GM21576 (cell line): Measurements from ENCODE around the gene ZNF446.
"Not testable (repeated sequence)": the region's sequence is repeated elsewhere in the genome, so short reads cannot be mapped to it uniquely, and the experiment has no call there.

Experiments
- ATAC-seq: cut with Tn5 transposase; IDR thresholded peaks from one replicate; pipeline ENCODE4 v1.9.1; 2021; ENCODE audit warnings: mild to moderate bottlenecking, moderate library complexity; ENCODE audit not compliant: unreplicated experiment

The ZNF446 gene

GRCh38 chr19:58475714-58476497 lies at the start of gene ZNF446:
TSS of gene ZNF446 (plus strand) at chr19:58476352. CDS start at chr19:58477219, 867 bp downstream.
- ATAC-seq, result peak; percentile 85

- no peak for ATAC-seq
Measured at GRCh38 chr19:58428617-58429016, 47.5 kb upstream of the ZNF446 start.

- no peak for ATAC-seq
Measured at GRCh38 chr19:58429745-58430144, 46.4 kb upstream of the ZNF446 start.

GRCh38 chr19:58434217-58434616 lies 41.9 kb upstream of the ZNF446 start:
- no peak for ATAC-seq

- ATAC-seq, result peak; percentile 94
Measured at GRCh38 chr19:58439576-58440554, 36.3 kb upstream of the ZNF446 start, which contains the start of gene ZNF132. TSS of gene ZNF132 (minus strand) at chr19:58440153. CDS start at chr19:58439821, 332 bp downstream.

GRCh38 chr19:58440556-58440955 lies 35.6 kb upstream of the ZNF446 start:
- peak; percentile 3 for ATAC-seq

DNA sequence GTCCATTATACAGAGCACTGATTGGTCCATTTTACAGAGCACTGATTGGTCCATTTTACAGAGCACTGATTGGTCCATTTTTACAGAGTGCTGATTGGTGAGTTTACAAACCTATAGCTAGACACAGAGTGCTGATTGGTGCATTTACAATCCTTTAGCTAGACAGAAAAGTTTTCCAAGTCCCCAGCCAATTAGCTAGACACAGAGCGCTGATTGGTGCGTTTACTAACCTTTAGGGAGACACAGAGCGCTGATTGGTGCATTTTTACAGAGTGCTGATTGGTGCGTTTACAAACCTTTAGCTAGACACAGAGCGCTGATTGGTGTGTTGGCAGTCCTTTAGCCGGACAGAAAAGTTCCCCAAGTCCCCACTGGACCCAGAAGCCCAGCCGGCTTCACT lies 33.2 kb upstream of the ZNF446 start:
- ATAC-seq, result not testable (repeated sequence)

DNA sequence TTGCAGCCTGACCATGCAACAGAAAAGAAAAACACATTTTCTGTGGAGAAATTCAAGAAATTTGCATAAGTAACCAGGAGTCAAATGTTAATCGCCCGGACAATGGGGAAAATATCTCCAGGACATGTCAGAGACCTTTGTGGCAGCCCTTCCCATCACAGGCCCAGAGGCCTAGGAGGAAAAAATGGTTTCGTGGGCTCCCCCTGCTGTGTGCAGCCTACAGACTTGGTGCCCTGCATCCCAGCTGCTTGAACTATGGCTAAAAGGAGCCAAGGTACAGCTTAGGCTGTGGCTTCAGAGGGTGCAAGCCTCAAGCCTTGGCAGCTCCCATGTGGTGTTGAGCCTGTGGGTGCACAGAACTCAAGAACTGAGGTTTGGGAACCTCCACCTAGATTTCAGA lies 27.3 kb upstream of the ZNF446 start:
- ATAC-seq, result not testable (repeated sequence)

DNA sequence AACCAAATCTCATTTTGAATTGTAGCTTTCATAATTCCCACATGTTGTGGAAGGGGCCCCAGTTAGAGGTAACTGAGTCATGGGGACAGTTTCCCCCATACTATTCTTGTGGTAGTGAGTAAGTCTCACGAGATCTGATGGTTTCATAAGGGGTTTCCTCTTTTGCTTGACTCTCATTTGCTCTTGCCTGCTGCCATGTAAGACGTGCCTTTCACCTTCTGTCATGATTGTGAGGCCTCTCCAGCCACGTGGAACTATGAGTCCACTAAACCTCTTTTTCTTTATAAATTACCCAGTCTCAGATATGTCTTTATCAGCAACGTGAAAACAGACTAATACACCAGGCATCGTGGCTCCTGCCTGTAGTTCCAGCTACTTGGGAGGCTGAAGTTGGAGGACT lies 26.2 kb upstream of the ZNF446 start:
- ATAC-seq, result not testable (repeated sequence)

DNA sequence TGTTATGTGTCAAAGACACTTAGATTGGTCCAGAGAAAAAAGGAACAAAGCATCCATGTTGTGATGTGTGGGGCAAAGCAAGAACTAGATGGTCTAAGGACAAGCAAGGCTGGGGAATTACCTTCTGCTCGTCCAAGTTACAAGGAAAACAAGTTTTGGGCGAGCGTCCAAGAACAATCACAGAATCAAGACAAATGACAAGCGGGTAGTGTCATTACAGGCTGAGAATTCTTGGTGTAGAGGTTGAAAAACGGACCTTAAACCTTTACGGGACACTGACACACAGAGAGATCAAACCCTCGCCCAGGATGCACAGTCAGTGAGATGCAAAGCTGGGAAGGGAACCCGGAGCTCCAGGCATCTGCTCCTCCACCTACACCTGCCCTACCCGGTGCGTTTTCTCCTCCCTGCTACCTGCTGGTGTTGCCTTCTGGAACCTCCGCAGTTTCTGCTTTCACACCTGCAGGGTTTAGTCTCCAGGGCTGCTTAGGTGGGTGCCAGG lies 25.2 kb upstream of the ZNF446 start:
- peak; percentile 4 for ATAC-seq

GRCh38 chr19:58451358-58452101 lies 24.6 kb upstream of the ZNF446 start, which contains the start of gene ZNF324B:
TSS of gene ZNF324B (plus strand) at chr19:58451622. CDS start at chr19:58453702, 2,080 bp downstream.
- peak; percentile 94 for ATAC-seq

DNA sequence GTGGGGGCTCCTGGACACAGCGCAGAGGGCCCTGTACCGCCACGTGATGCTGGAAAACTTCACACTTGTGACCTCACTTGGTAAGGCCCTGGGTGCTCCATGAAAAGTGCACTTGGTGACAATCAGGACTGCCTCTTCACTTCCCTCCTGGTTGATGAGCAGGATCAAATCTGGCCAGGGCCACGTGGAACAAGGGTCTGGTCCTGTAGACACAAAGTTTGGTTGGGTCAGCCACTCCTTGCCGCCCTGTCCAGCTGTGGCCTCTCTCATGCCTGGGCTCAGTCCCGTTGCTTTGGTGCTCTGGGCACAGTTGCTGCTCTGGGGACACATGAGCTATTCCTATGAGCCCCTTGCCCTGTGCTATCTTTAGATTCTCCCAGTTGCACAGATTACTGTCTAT lies 22.4 kb upstream of the ZNF446 start:
- ATAC-seq, result no peak

- ATAC-seq, result no peak
Measured at GRCh38 chr19:58455306-58455705, 20.8 kb upstream of the ZNF446 start.

- ATAC-seq, result no peak
Measured at GRCh38 chr19:58456111-58456510, 20.0 kb upstream of the ZNF446 start.

DNA sequence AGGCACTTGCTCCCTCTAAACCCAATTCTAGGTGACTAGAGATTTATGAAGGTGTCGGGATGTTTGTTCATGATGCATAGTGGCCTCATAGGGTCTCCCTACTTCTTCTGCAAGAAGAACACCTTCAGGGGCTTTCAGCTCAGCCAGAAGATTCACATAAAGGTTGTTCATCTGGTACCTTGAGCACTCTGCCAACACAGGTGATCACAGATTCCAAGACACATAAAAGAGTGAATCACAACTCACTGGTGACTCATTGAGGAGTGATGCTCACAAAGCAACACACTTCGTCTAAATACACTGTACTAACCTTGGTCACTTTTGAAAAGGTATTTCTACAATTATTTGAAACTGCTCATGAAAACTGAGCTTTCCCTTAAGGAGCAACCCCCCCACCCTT lies 16.1 kb upstream of the ZNF446 start:
- no peak for ATAC-seq

DNA sequence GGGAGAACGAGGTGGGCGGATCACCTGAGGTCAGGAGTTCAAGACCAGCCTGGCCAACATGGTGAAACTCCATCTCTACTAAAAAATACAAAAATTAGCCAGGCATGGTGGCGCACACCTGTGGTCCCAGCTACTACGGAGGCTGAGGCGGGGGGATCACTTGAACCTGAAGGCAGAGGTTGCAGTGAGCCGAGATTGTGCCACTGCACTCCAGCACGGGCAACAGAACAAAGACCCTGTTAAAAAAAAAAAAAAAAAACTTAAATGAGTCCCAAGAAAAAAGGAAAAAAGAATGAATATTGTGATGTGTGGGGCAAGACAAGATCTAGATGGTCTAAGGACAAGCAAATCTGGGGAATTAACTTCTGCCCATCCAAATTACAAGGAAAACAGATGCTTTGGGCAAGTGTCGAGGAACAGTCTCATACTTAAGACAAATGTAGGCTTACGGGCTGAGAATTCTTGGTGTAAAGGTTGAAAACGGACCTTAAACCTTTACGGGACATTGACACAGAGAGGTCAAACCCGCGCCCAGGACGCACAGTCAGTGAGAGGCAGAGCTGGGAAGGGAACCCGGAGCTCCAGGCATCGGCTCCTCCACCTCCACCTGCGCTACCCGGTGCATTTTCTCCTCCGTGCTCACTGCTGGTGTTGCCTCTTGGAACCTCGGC lies 9.9 kb upstream of the ZNF446 start:
- ATAC-seq, result peak; percentile 19

DNA sequence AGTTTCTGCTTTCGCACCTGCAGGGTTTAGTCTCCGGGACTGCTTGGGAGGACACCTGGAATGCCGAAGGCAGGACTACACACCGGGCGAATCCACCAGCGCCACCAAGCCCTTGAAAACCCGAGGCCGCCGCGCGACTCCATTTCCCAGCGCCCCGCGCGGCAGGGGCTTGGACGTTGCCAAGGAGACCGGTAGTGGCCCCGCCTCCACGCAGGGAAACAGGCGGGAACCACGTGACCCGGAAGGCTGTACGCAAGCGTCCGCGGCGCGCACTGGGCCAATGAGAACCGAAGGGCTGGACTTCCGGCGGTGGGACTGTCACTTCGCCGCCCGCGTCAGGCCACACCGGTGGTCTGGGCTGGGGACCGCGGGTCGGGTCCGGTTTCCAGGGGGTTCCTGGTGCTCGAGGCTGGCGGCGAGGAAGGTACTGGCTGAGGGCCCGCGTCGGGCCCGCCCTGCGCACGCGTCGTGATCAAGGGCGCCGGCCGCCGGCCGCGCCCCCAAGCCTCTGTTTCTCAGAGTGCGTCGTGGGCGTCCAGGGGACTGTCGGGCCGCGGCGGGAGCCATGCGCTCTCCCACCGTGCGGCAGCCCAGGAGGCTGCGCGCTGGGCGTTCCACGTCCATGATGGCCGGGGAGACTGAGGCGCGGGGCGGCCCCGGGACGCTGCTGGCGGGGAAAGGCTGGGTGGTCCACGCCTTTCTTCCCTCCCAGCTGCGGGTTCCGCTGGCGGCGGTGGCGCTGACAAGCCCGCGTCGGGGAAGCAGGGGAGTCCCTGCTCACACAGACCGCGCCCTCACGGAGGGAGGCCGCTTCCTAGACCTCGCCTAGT lies 9.2 kb upstream of the ZNF446 start, which contains the start of gene ZNF324:
Gene ZNF324 (plus strand): TSS at position 321 of the 830 bp plus-strand sequence. CDS start 2,106 bp downstream, outside the sequence.
- peak; percentile 91 for ATAC-seq

DNA sequence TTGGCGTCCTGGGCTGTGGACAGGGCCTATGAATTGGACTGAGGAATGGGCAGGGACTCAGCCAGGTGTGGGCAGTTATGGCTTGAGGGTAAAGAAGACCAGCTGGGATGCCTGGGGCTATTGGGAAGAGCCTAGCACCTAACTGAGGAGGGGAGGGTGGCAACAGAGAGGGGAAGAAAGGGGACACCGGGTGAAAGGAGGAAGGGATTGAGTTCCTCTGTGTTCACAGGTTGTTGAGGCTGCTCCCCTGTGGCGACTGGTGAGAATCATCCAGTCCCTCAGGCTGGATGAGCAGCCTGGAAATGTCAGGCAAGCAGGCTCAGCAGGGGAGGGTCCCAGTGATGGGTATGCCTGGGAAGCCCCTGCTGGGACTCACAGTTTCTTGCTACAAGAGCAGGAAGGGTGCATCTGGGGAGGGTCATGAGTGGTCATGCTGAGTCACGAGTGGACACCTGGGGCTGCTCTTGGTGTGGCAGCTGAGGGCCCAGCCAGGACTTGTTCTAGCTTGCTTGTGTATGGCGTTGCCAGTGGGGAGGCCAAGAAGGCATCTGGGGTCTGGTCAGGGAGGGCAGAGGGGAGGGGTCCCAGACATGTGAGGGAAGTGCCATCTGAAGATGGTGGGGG lies 7.8 kb upstream of the ZNF446 start:
- ATAC-seq, result no peak
